GM12891 (cell line): ENCODE results near the gene MX2.

Source experiments
- POLR2A ChIP-seq: IDR thresholded peaks from 2 replicates; pipeline ENCODE4 v1.6.1; 2011; ENCODE audit warnings: low read depth, low read length, control low read depth
- POLR2AphosphoS5 ChIP-seq: IDR thresholded peaks from 2 replicates; pipeline ENCODE4 v1.6.1; 2011; ENCODE audit warnings: low read depth, low read length, control low read depth
- POU2F2 ChIP-seq: IDR thresholded peaks from 2 replicates; pipeline ENCODE4 v1.6.1; 2011; ENCODE audit warnings: low read depth, mild to moderate bottlenecking, control low read depth, low read length, moderate library complexity

- no peak; the same call in 1 of the 2 replicates for TF ChIP-seq POLR2AphosphoS5
- TF ChIP-seq POU2F2 = no peak
- no peak for TF ChIP-seq POLR2A
These were observed 73.9 kb downstream of the MX2 start for GRCh38 chr21:41435706-41436105.
